Brain microvascular endothelial cell (primary cell): Measurements from ENCODE around the gene B3GNT8.

Source experiments
- DNase-seq: peaks from one replicate; pipeline ENCODE4 v3.0.0-alpha.2; 2020
- H3K27ac ChIP-seq: fragments of 250-450 bp; sonication (Bioruptor Pico); 2 replicates; pipeline ENCODE4 v1.5.1; 2020; ENCODE audit warnings: mild to moderate bottlenecking, moderate library complexity
- H3K27me3 ChIP-seq: fragments of 250-450 bp; sonication (Bioruptor Pico); replicated peaks from 2 replicates; pipeline ENCODE4 v1.5.1; 2020; ENCODE audit warnings: mild to moderate bottlenecking
- H3K36me3 ChIP-seq: fragments of 250-450 bp; sonication (Bioruptor Pico); replicated peaks from 2 replicates; pipeline ENCODE4 v1.5.1; 2020; ENCODE audit warnings: mild to moderate bottlenecking
- H3K4me3 ChIP-seq: 2 replicates; pipeline ENCODE4 v1.5.1; 2011; ENCODE audit warnings: low read depth, mild to moderate bottlenecking, control low read depth, low read length, moderate library complexity
- in situ Hi-C: cut with HindIII; loops from 2 replicates; pipeline ENCODE4 v1.10.0; 2017; ENCODE audit warnings: low sequenced_read_pairs, low pct_ligation_motif_present
- TF ChIP-seq, protein P1 (sequence below): IDR thresholded peaks from 2 replicates; pipeline ENCODE4 v1.5.1; 2011; ENCODE audit warnings: low read depth, mild to moderate bottlenecking, moderate library complexity, low read length, control low read depth, inconsistent platforms; ENCODE audit errors: missing control alignments

B3GNT8 gene

DNA sequence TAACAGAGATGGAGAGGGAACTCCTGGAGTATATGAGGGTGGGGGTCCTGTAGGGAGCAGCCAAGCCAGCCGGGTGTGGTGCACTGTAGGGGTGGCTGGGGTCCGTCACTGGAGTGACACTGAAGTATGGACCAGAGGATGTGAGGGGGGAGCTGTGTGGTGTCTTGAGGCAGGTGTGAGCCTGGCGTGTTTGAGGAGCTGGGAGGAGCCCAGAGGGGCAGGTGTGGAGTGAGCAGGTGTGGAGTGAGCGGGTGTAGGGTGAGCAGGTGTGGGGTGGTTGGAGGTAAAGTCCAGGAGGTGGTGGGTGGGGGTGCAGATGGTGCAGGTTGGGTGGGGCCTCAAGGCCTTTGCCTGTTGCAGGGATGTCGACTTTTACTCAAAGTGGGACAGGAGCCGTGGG lies 5.9 kb downstream of the B3GNT8 start:
- Histone ChIP-seq H3K4me3 (no peak overlapping the region), H3K27me3 (no peaks in the 10 kb centered on the region), H3K36me3 (peaks cover 20% of the 10 kb centered on the region), H3K27ac (no peak overlapping the region)
- TF ChIP-seq, protein P1, sequence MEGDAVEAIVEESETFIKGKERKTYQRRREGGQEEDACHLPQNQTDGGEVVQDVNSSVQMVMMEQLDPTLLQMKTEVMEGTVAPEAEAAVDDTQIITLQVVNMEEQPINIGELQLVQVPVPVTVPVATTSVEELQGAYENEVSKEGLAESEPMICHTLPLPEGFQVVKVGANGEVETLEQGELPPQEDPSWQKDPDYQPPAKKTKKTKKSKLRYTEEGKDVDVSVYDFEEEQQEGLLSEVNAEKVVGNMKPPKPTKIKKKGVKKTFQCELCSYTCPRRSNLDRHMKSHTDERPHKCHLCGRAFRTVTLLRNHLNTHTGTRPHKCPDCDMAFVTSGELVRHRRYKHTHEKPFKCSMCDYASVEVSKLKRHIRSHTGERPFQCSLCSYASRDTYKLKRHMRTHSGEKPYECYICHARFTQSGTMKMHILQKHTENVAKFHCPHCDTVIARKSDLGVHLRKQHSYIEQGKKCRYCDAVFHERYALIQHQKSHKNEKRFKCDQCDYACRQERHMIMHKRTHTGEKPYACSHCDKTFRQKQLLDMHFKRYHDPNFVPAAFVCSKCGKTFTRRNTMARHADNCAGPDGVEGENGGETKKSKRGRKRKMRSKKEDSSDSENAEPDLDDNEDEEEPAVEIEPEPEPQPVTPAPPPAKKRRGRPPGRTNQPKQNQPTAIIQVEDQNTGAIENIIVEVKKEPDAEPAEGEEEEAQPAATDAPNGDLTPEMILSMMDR: no peak
- in situ Hi-C loops: no loop called here
- DNase-seq: no peak

DNA sequence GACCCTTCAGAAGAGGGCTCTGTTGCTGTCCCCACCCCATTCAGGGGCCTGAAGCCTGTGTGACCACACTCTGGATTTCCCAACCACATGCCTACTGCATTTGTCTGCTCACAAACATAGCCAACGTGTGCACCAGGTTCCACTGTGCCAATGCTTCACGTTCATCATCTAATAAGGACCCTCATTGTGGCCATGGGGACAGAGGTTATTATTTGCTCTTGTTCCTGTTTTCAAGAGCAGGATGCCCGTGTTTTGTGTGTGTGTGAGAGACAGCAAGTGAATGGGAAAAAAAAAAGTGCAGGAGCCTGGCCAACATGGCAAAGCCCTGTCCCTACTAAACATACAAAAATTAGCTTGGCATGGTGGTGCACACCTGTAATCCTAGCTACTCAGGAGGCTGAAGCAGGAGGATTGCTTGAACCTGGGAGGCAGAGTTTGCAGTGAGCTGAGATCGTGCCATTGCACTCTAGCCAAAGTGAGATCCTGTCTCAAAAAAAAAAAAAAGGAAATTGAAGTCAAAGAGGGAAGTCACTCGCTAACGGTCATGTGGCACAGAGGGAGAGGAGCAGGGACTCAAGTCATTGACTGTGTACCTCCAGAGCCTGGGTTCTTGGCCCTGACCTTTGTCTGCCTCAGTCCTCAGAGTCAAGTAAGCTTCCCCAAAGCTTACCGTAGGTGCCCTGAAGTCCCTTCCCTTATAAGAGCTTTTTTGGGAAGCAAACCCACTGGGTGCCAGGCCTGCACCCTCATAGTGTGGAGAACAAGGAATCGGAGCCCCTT lies 6.9 kb downstream of the B3GNT8 start:
- Histone ChIP-seq H3K27ac (no peak overlapping the region), H3K27me3 (no peaks in the 10 kb centered on the region), H3K36me3 (peaks cover 20% of the 10 kb centered on the region), H3K4me3 (no peak overlapping the region)
- TF ChIP-seq, protein P1: no peak
- DNase-seq: no peak
- in situ Hi-C loops: no loop called here

DNA sequence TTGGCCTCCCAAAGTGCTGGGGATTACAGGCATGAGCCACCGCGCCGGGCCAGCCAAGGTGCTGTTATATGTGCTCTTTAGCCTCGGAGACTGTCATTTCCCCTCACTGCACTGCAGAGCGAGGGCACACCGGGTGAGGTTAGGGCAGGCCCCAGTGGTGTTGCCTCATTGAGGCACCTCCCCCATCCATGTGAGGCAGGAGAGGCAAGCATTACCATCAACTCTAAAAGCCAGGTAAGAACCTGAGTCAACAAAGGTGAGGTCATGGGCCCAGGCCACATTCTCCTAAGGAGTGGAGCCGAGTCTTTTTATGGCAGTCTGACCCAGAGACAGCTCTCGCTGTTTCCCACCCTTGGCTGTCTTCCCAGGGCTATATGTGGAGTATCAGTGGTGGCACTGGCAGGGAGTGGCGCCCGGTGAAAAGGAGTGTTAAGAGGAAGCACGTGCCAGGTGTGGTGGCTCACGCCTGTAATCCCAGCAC lies 10.9 kb downstream of the B3GNT8 start:
- in situ Hi-C loops: no loop called here

DNA sequence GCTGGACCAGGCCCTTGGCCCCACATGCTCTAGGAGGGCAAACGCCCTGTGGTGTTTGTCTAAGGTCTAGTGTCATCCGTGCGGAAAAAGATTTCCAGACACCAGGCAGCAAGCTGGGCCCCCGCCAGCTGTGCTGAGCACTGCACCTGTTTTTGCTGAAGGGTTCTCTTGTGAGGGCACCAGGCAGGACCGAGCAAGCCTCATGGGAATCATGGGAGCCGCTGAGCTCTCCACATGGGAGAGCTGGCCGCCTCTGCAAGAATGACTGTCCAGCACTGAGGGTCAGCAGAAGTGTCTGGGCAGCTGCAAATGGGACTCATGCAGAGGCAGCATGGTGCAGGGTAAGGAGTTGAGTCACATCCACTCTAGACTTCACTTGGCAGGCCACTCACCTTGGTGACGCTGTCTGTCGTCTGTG lies 12.0 kb downstream of the B3GNT8 start:
- peaks cover 11% of the 10 kb centered on the region for H3K36me3 ChIP-seq
- H3K27me3 ChIP-seq: no peaks in the 10 kb centered on the region
- H3K4me3 ChIP-seq: no peak overlapping the region
- DNase-seq: no peak
- H3K27ac ChIP-seq: no peak overlapping the region
- TF ChIP-seq, protein P1: no peak
- in situ Hi-C loops: no loop called here

More for the DNA sequence above, 10.9 kb downstream of the B3GNT8 start:
- H3K27me3 ChIP-seq: no peaks in the 10 kb centered on the region
- H3K4me3 ChIP-seq: no peak overlapping the region
- no peak overlapping the region for H3K27ac ChIP-seq
- TF ChIP-seq, protein P1: no peak
- DNase-seq: no peak
- H3K36me3 ChIP-seq: peaks cover 12% of the 10 kb centered on the region

DNA sequence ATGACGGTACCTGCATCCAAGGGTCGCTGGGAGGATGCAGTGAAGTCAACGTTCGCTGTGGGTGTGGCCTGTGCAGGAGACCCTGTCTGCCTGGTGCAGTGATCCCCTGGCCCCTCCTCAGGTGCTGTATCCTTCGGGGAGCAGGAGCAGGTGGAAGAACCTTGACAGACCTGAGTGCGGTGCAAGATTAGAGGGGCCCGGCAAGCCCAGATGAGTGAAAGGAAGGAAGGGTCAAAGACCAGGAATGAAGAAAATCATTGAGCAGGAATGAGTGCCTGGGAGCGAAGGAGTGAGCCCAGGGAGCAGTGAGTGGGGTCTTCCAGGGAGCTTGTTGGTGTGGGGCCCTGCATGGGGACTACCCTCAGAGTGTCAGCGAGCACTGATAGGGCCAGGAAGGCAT lies 12.7 kb downstream of the B3GNT8 start:
- TF ChIP-seq, protein P1: no peak
- Histone ChIP-seq H3K27ac (no peak overlapping the region), H3K27me3 (no peaks in the 10 kb centered on the region), H3K4me3 (no peak overlapping the region), H3K36me3 (peaks cover 7% of the 10 kb centered on the region)
- DNase-seq: no peak
- in situ Hi-C loops: no loop called here
